Upper lobe of left lung (tissue), 4 donors: ENCODE results near the gene FAM118B.

Experiments used
- EP300 ChIP-seq, 4 donors: sonication (generic); formaldehyde crosslinking; IDR thresholded peaks; one replicate each; pipeline ENCODE4 v1.5.1; 2017; ENCODE audit warnings: antibody characterized with exemption in 4 of 4, control low read depth in 2 of 4
- POLR2A ChIP-seq, 4 donors: fragments of 450-650 bp; IDR thresholded peaks; one replicate each; pipeline ENCODE4 v1.5.1; 2016 to 2017; ENCODE audit warnings: antibody characterized with exemption in 4 of 4, mild to moderate bottlenecking in 2 of 4
- POLR2AphosphoS5 ChIP-seq, 2 donors: sonication (generic); formaldehyde crosslinking; IDR thresholded peaks; one replicate each; pipeline ENCODE4 v1.5.1; 2017; ENCODE audit warnings: antibody characterized with exemption in 2 of 2
- TF ChIP-seq, protein P1 (sequence below), 6 experiments: fragments of 450-650 bp in 4 of 6; fragments of 200-600 bp in 2 of 6; sonication (generic) in 2 of 6; IDR thresholded peaks; one replicate each; pipeline ENCODE4 v1.5.1; 2016 to 2019; ENCODE audit warnings: antibody characterized with exemption in 6 of 6

DNA sequence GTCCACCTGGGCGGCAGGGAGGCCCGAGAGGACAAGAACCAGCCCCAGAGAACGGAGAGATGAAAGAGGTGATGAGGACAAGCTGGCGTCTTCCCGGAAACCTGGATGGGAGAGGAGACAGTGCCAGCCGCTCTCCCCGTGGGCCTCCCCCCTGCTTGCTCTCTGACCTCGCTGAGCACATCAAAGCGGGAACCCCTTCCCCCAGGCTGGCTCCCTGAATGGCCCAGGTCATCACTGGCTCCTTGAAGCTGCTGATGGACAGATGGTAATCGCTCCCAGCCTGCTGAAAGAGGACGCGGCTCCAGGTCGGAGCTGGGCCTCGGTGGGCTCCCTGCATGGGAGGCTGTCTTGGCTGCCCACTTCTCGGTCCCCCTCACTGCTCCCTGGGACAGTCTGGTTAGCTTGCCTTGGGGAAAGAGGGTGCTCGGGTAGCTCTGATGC is 18.5 kb upstream of the FAM118B start:
- TF ChIP-seq, protein P1, sequence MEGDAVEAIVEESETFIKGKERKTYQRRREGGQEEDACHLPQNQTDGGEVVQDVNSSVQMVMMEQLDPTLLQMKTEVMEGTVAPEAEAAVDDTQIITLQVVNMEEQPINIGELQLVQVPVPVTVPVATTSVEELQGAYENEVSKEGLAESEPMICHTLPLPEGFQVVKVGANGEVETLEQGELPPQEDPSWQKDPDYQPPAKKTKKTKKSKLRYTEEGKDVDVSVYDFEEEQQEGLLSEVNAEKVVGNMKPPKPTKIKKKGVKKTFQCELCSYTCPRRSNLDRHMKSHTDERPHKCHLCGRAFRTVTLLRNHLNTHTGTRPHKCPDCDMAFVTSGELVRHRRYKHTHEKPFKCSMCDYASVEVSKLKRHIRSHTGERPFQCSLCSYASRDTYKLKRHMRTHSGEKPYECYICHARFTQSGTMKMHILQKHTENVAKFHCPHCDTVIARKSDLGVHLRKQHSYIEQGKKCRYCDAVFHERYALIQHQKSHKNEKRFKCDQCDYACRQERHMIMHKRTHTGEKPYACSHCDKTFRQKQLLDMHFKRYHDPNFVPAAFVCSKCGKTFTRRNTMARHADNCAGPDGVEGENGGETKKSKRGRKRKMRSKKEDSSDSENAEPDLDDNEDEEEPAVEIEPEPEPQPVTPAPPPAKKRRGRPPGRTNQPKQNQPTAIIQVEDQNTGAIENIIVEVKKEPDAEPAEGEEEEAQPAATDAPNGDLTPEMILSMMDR (IDR thresholded peaks at IDR 0.05), result no peak
- TF ChIP-seq POLR2AphosphoS5 (IDR thresholded peaks at IDR 0.05) (no peak), POLR2A (IDR thresholded peaks at IDR 0.05) (no peak), EP300 (IDR thresholded peaks at IDR 0.05) (no peak)
